Measurements from ENCODE around the gene NDUFV1. TPM values are rescaled to one million over a fixed set of nuclear protein-coding genes. Genes with fewer than 3 reads are reported as not detected.
"Not testable (repeated sequence)": the region's sequence is repeated elsewhere in the genome, so short reads cannot be mapped to it uniquely, and the experiment has no call there.

Gene NDUFV1
- polyA plus RNA-seq, 2 of the 4 experiments (the other 2 are of a cell fraction) = 95.1 to 163 TPM

DNA sequence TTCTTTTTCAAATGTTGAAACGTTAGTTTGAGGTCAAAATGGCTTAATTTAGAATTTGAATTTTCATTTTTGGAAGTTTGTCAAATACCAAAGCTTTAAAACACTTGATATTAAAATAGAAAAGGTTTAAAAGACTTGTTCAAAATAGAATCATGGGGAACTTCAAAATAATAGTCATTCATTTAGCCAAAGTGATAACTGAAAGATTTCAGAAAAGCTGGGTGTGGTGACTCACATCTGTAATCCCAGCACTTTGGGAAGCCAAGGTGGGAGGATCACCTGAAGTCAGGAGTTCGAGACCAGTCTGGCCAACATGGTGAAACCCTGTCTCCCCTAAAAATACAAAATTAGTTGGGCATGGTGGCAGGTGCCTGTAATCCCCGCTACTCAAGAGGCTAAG is 12.3 kb upstream of the NDUFV1 start:
- no peak for ATAC-seq
- no peak for DNase-seq (ENCODE audit: low read depth in 1 of 2, low spot score in 1 of 2)
- Histone ChIP-seq H3K4me3 (no peak overlapping the region), H3K4me1 (no peaks in the 10 kb centered on the region), H3K27ac (no peak overlapping the region), H3K9me3 (peaks cover 6% of the 10 kb centered on the region; the same call in 1 of the 3 replicates), H3K4me2 (no peak overlapping the region)
- FAIRE-seq = no peak
- 49% methylated on average over 3 of the region's 3 CpGs for WGBS (ENCODE audit: missing lambda C conversion rate)
- CTCF ChIA-PET = interaction anchor here (1.4 to 1.9 kb wide), 4 partner anchors 8 to 35 kb away, joined by 3 to 7 read pairs (median 4); partner anchors contain the start of gene NUDT8
- POLR2A ChIA-PET = no interaction called here
- TF ChIP-seq KDM5A (IDR thresholded peaks at IDR 0.05) (no peak), BHLHE40 (IDR thresholded peaks at IDR 0.05; ENCODE audit: low read depth, low read length) (no peak), RARB (CRISPR knock-in tag; IDR thresholded peaks at IDR 0.05) (no peak), SREBF2 (IDR thresholded peaks at IDR 0.05) (no peak), CEBPB (IDR thresholded peaks at IDR 0.05) (no peak), RAD21 (conservative IDR thresholded peaks at IDR 0.05 in 1 of 2, IDR thresholded peaks at IDR 0.05 in 1 of 2) (no peak), HEYL (CRISPR knock-in tag; IDR thresholded peaks at IDR 0.05) (no peak), HOXA7 (CRISPR knock-in tag; IDR thresholded peaks at IDR 0.05) (no peak), HMGXB4 (CRISPR knock-in tag; IDR thresholded peaks at IDR 0.05; ENCODE audit: borderline replicate concordance) (no peak), NPAS2 (CRISPR knock-in tag; IDR thresholded peaks at IDR 0.05; ENCODE audit: borderline replicate concordance) (no peak), JUN (IDR thresholded peaks at IDR 0.05) (no peak), SMC3 (IDR thresholded peaks at IDR 0.05) (no peak), KDM1A (IDR thresholded peaks at IDR 0.05; ENCODE audit: low read depth) (no peak), RNF2 (IDR thresholded peaks at IDR 0.05; ENCODE audit: borderline replicate concordance, low read depth) (no peak), HES2 (IDR thresholded peaks at IDR 0.05) (no peak), EHMT2 (IDR thresholded peaks at IDR 0.05; ENCODE audit: low read depth) (no peak), PHF8 (IDR thresholded peaks at IDR 0.05; ENCODE audit: borderline replicate concordance, low read depth) (no peak)
- TF ChIP-seq, protein P1, sequence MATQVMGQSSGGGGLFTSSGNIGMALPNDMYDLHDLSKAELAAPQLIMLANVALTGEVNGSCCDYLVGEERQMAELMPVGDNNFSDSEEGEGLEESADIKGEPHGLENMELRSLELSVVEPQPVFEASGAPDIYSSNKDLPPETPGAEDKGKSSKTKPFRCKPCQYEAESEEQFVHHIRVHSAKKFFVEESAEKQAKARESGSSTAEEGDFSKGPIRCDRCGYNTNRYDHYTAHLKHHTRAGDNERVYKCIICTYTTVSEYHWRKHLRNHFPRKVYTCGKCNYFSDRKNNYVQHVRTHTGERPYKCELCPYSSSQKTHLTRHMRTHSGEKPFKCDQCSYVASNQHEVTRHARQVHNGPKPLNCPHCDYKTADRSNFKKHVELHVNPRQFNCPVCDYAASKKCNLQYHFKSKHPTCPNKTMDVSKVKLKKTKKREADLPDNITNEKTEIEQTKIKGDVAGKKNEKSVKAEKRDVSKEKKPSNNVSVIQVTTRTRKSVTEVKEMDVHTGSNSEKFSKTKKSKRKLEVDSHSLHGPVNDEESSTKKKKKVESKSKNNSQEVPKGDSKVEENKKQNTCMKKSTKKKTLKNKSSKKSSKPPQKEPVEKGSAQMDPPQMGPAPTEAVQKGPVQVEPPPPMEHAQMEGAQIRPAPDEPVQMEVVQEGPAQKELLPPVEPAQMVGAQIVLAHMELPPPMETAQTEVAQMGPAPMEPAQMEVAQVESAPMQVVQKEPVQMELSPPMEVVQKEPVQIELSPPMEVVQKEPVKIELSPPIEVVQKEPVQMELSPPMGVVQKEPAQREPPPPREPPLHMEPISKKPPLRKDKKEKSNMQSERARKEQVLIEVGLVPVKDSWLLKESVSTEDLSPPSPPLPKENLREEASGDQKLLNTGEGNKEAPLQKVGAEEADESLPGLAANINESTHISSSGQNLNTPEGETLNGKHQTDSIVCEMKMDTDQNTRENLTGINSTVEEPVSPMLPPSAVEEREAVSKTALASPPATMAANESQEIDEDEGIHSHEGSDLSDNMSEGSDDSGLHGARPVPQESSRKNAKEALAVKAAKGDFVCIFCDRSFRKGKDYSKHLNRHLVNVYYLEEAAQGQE (IDR thresholded peaks at IDR 0.05) = no peak
- TF ChIP-seq, protein P2, sequence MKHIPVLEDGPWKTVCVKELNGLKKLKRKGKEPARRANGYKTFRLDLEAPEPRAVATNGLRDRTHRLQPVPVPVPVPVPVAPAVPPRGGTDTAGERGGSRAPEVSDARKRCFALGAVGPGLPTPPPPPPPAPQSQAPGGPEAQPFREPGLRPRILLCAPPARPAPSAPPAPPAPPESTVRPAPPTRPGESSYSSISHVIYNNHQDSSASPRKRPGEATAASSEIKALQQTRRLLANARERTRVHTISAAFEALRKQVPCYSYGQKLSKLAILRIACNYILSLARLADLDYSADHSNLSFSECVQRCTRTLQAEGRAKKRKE (CRISPR knock-in tag; IDR thresholded peaks at IDR 0.05; ENCODE audit: low read depth) = no peak

DNA sequence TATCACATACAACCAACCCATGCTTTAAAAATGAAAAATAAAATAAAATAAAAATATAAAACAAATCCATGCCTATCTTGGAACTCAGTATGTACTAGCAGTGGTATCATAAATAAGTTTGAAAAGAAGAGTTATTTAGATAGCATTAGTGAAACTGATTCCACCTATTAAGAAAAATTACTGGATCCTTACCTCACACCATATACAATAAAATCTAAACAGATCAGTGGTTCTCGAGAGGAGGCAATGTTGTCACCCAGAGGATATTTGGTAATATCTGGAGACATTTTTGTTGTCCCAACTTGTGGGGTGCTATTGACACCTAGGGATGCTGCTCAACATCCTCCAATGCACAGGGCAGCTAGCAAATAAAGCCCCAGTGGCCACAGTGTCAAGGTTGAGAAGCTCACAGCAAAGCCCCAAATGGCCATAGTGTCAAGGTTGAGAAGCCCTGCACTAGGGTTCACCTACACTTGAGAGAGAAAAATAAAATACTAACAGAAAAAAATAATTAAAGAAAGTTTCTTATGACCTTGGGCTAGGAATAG is 9.9 kb upstream of the NDUFV1 start:
- no peak for FAIRE-seq
- CTCF ChIA-PET = interaction anchor here (0.9 to 1.8 kb wide), 3 partner anchors 9 to 126 kb away, joined by 3 to 6 read pairs (median 5); no protein-coding TSS in a partner anchor
- WGBS (ENCODE audit: missing lambda C conversion rate) = 71% methylated on average over 1 of the region's 1 CpG

DNA sequence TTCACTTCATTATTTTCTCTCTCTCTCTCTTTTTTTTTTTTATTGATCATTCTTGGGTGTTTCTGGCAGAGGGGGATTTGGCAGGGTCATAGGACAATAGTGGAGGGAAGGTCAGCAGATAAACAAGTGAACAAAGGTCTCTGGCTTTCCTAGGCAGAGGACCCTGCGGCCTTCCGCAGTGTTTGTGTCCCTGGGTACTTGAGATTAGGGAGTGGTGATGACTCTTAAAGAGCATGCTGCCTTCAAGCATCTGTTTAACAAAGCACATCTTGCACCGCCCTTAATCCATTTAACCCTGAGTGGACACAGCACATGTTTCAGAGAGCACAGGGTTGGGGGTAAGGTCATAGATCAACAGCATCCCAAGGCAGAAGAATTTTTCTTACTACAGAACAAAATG is 9.3 kb upstream of the NDUFV1 start:
- H3K4me2 ChIP-seq; POLR2A ChIA-PET; H3K4me3 ChIP-seq; DNase-seq (ENCODE audit: low read depth in 1 of 2, low spot score in 1 of 2); H3K9me3 ChIP-seq; FAIRE-seq; H3K4me1 ChIP-seq; H3K27ac ChIP-seq; ATAC-seq: not testable (repeated sequence)
- CTCF ChIA-PET = interaction anchor here (0.9 to 1.8 kb wide), 2 partner anchors 16 to 125 kb away, joined by 3 to 5 read pairs; no protein-coding TSS in a partner anchor
- 77% methylated on average over 1 of the region's 3 CpGs for WGBS (ENCODE audit: missing lambda C conversion rate)

More for the DNA sequence above, 9.9 kb upstream of the NDUFV1 start:
- no peak for ATAC-seq
- no peaks in the 10 kb centered on the region for H3K4me1 ChIP-seq
- DNase-seq (ENCODE audit: low read depth in 1 of 2, low spot score in 1 of 2) = no peak
- POLR2A ChIA-PET = no interaction called here
- H3K4me3 ChIP-seq = no peak overlapping the region
- no peak overlapping the region for H3K27ac ChIP-seq
- no peak overlapping the region for H3K4me2 ChIP-seq
- peaks cover 6% of the 10 kb centered on the region; the same call in 1 of the 3 replicates for H3K9me3 ChIP-seq
- no peak for TF ChIP-seq KDM1A (IDR thresholded peaks at IDR 0.05; ENCODE audit: low read depth)
- TF ChIP-seq KDM5A (IDR thresholded peaks at IDR 0.05) = no peak
- no peak for TF ChIP-seq RAD21 (conservative IDR thresholded peaks at IDR 0.05 in 1 of 2, IDR thresholded peaks at IDR 0.05 in 1 of 2)
- no peak for TF ChIP-seq CEBPB (IDR thresholded peaks at IDR 0.05)
- no peak for TF ChIP-seq POLR2AphosphoS2 (conservative IDR thresholded peaks at IDR 0.05; ENCODE audit: low read length)
- TF ChIP-seq HEYL (CRISPR knock-in tag; IDR thresholded peaks at IDR 0.05) = no peak
- no peak for TF ChIP-seq RCOR1 (IDR thresholded peaks at IDR 0.05; ENCODE audit: low read depth, low read length)
- no peak for TF ChIP-seq FOSL2 (IDR thresholded peaks at IDR 0.05)
- no peak for TF ChIP-seq FOSL2 (CRISPR knock-in tag; IDR thresholded peaks at IDR 0.05)
- no peak for TF ChIP-seq SMC3 (IDR thresholded peaks at IDR 0.05)

- H3K27ac ChIP-seq; POLR2A ChIA-PET; H3K9me3 ChIP-seq; H3K4me2 ChIP-seq; H3K4me3 ChIP-seq; H3K4me1 ChIP-seq; DNase-seq (ENCODE audit: low read depth in 1 of 2, low spot score in 1 of 2); ATAC-seq; FAIRE-seq: not testable (repeated sequence)
- CTCF ChIA-PET = interaction anchor here (0.9 to 1.8 kb wide), 3 partner anchors 16 to 125 kb away, joined by 3 to 5 read pairs (median 3); no protein-coding TSS in a partner anchor
- WGBS (ENCODE audit: missing lambda C conversion rate) = 70% methylated on average over 6 of the region's 26 CpGs
Observed at GRCh38 chr11:67597963-67598362, 8.8 kb upstream of the NDUFV1 start.
